Heart left ventricle (tissue), 13 donors: Measurements from ENCODE around the gene TNRC6B.

Experiments used
- POLR2A ChIP-seq, 2 donors: fragments of 450-650 bp; IDR thresholded peaks; one replicate each; pipeline ENCODE4 v1.6.1; 2017; ENCODE audit warnings: antibody characterized with exemption in 2 of 2, mild to moderate bottlenecking in 2 of 2, moderate library complexity in 2 of 2
- TF ChIP-seq, protein P1 (sequence below), 12 donors: fragments of 200-600 bp; sonication (generic) in 4 of 12; IDR thresholded peaks; one replicate each; pipeline versions ENCODE4 v1.5.0 to v1.8.0; 2018 to 2022; ENCODE audit warnings: antibody characterized with exemption in 12 of 12, mild to moderate bottlenecking in 5 of 12
- donor health status: ischemic (EF 13 %, LVEDD 7.1; RV severe dilation, severe dysfunction).
- donor health status: DM: no; HTN: yes; CAD: no.
- donor health status: DM: no; HTN: no; CAD: no.
- donor health status: ischemic (EF 25% LVEDD 6.9; RV normal size, moderate dysfunction).
- donor health status: ischemic (EF 25% LVEDD 5.7; RV mildly dilated, moderate dysfunction).
- donor health status: ischemic (EF 35%, LVEDD 5.7; RV mildly dilated, moderate dysfunction).
- donor health status: nonischemic (EF 11% LVEDD 7.7; RV severe dilation, severe dysfunction).
- donor health status: DM: yes; HTN: yes; CAD: no.
- donor health status: PGD.
- donor health status: ischemic (EF 29% LVEDD 5.4; RV normal size, mild dysfunction).
- donor health status: nonischemic (EF 23%, LVEDD 6.1; RV moderate dilation, normal function).

DNA sequence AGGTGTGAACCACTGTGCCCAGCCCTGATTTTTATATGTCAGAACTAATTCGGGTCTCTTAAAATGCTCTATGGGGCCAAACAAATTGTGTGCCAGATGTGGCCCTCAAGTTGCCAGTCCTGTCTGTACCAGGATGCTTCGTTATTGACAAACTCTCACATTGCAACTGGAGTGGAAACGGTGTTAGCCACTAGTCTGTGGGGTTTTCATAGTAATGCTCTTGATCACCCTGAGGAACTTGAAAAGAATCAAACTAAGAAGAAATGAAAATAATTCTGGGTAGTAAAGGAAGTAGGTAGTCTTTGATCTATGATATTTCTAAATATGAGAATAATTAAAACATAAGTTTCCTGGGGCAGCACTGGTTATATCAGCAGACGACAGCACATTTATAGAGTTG is 101.3 kb downstream of the TNRC6B start:
- TF ChIP-seq, protein P1, sequence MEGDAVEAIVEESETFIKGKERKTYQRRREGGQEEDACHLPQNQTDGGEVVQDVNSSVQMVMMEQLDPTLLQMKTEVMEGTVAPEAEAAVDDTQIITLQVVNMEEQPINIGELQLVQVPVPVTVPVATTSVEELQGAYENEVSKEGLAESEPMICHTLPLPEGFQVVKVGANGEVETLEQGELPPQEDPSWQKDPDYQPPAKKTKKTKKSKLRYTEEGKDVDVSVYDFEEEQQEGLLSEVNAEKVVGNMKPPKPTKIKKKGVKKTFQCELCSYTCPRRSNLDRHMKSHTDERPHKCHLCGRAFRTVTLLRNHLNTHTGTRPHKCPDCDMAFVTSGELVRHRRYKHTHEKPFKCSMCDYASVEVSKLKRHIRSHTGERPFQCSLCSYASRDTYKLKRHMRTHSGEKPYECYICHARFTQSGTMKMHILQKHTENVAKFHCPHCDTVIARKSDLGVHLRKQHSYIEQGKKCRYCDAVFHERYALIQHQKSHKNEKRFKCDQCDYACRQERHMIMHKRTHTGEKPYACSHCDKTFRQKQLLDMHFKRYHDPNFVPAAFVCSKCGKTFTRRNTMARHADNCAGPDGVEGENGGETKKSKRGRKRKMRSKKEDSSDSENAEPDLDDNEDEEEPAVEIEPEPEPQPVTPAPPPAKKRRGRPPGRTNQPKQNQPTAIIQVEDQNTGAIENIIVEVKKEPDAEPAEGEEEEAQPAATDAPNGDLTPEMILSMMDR (IDR thresholded peaks at IDR 0.05): no peak
- TF ChIP-seq POLR2A (IDR thresholded peaks at IDR 0.05): no peak
